ENCODE results near the gene CATSPER1. TPM values are rescaled to one million over a fixed set of nuclear protein-coding genes. Genes with fewer than 3 reads are reported as not detected.
A peak's percentile ranks its signal among the peaks of the same experiment; 100 is the strongest.

CATSPER1 gene
- total RNA-seq, 2 donors from 2014 or later, result not detected

DNA sequence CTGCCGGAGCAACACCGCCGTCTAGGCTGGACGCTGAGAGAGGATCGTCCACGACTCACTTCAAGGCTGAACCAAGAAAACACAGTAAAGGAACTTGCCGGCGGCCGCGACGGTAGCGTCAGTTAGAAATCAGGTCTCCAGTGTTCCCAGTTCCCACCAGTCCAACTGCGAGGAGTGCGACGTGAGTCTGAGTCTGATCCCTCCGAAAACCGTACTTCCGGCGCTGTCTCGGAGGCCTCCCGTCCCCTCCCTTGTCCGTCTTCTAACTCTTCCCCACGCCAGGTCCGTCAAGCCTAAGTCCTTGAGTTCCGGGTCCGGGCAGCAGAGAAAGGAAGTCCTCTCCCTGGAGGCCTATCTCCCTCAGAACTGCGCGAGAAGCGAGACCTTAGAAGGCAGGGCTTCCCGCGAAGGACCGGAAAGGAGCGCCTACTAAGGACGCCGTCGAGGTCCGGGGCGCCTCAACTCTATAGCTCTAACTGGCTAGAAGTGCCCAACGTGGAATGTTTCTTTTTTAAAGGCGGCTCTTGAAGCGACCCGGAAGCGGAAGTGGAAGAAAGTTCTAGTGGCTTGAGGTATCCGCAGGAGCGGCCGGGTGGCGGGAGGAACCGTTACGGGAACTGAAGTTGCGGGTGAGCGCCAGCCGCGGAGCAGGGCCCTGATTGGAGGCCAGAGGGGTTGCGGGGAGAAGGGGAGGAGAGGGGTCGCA is 24.2 kb downstream of the CATSPER1 start, which contains the start of the genes BANF1 and EIF1AD:
TSS of gene BANF1 (plus strand) at position 562 of the 706 bp plus-strand sequence. CDS start 748 bp downstream, outside the sequence.
TSS of gene EIF1AD (minus strand) at position 216 of the 706 bp plus-strand sequence. CDS start 1,768 bp downstream, outside the sequence.
- Histone ChIP-seq H3K27ac (peak within 1 kb of the TSS; percentile 90 to 91), H3K27me3 (no peaks in the 10 kb centered on the region), H3K36me3 (peaks cover 48% of the 10 kb centered on the region), H3K4me1 (peaks cover 0 to 22% of the 10 kb centered on the region in 2 donors), H3K4me3 (peak within 1 kb of the TSS; percentile 77 to 86), H3K9me3 (no peaks in the 10 kb centered on the region)
- peak; percentile 94 for DNase-seq (ENCODE audit: low spot score)
- no peak for TF ChIP-seq CTCF (IDR thresholded peaks at IDR 0.05)

DNA sequence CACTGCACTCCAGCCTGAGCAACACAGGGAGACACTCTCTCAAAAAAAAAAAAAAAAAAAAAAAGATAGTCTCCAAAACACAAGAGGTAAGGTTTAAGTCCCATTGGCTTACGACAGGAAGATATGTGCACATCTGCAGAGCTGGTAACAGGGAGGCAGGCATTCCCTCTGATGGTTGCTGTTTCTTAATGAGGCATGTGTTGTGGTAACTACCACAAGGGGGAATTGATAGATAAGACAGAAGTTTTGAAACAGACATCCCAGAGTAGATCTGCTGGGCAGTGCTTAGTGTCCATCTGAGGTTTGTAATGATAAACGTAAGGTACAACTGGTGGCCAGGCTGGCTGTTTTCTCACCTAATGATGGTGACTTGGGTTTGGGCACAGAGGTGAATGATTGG is 29.0 kb downstream of the CATSPER1 start:
- H3K27me3 ChIP-seq, result no peaks in the 10 kb centered on the region
- peaks cover 0 to 15% of the 10 kb centered on the region in 2 donors for H3K4me1 ChIP-seq
- no peaks in the 10 kb centered on the region for H3K9me3 ChIP-seq
- no peak for DNase-seq (ENCODE audit: low spot score)
- H3K36me3 ChIP-seq, result peaks cover 39% of the 10 kb centered on the region
- H3K4me3 ChIP-seq, result no peak overlapping the region
- no peak for TF ChIP-seq CTCF (IDR thresholded peaks at IDR 0.05)
- no peak overlapping the region for H3K27ac ChIP-seq

- Histone ChIP-seq H3K27ac (no peak overlapping the region), H3K27me3 (no peaks in the 10 kb centered on the region), H3K4me1 (no peaks in the 10 kb centered on the region), H3K4me3 (no peak overlapping the region), H3K36me3 (peaks cover 4% of the 10 kb centered on the region), H3K9me3 (no peaks in the 10 kb centered on the region)
- no peak for DNase-seq (ENCODE audit: low spot score)
- TF ChIP-seq CTCF (IDR thresholded peaks at IDR 0.05), result no peak
These were observed 34.2 kb downstream of the CATSPER1 start for GRCh38 chr11:65992056-65992455.

GRCh38 chr11:65988791-65989592 is 37.3 kb downstream of the CATSPER1 start:
- Histone ChIP-seq H3K27me3 (no peaks in the 10 kb centered on the region), H3K4me3 (no peak overlapping the region), H3K9me3 (no peaks in the 10 kb centered on the region), H3K36me3 (no peaks in the 10 kb centered on the region), H3K4me1 (no peaks in the 10 kb centered on the region), H3K27ac (no peak overlapping the region)
- peak; percentile 96 for DNase-seq (ENCODE audit: low spot score)
- TF ChIP-seq CTCF (IDR thresholded peaks at IDR 0.05), result peak; percentile 85 to 93

GRCh38 chr11:65987336-65987735 is 38.9 kb downstream of the CATSPER1 start:
- H3K4me1 ChIP-seq, result no peaks in the 10 kb centered on the region

More at GRCh38 chr11:65987336-65987735, 38.9 kb downstream of the CATSPER1 start:
- Histone ChIP-seq H3K9me3 (no peaks in the 10 kb centered on the region), H3K27me3 (no peaks in the 10 kb centered on the region), H3K27ac (no peak overlapping the region), H3K36me3 (no peaks in the 10 kb centered on the region), H3K4me3 (no peak overlapping the region)
- no peak for TF ChIP-seq CTCF (IDR thresholded peaks at IDR 0.05)
- no peak for DNase-seq (ENCODE audit: low spot score)
